Activated CD4-positive, alpha-beta memory T cell treated with anti-CD3 and anti-CD28 coated beads, Interleukin-2, amount 10 ng/mL, durations not matched to agents 7 days and 5 days (primary cell): ENCODE results near the gene MED12L. TPM values are rescaled to one million over a fixed set of nuclear protein-coding genes. Genes with fewer than 3 reads are reported as not detected.
A peak's percentile ranks its signal among the peaks of the same experiment; 100 is the strongest.

Source experiments
- CTCF ChIA-PET: fragments of 350-600 bp; sonication (Branson Sonifier 250); formaldehyde crosslinking; loops from one replicate; lab custom pipeline; 2021; ENCODE audit warnings: antibody characterized with exemption, inconsistent platforms; lab: Charles Lee
- POLR2A ChIA-PET: fragments of 350-600 bp; sonication (Branson Sonifier 250); formaldehyde crosslinking; loops from one replicate; lab custom pipeline; 2021; ENCODE audit warnings: antibody characterized with exemption; lab: Charles Lee
- DNase-seq: peaks from one replicate; pipeline ENCODE4 v3.0.0-alpha.2; 2020
- H3K27ac Mint-ChIP-seq: one replicate; pipeline ENCODE4 v1.8.0; 2021; ENCODE audit warnings: mild to moderate bottlenecking, mixed read lengths
- H3K27me3 Mint-ChIP-seq: one replicate; pipeline ENCODE4 v1.8.0; 2021; ENCODE audit warnings: mixed read lengths
- H3K36me3 Mint-ChIP-seq: one replicate; pipeline ENCODE4 v1.8.0; 2021; ENCODE audit warnings: low read depth, mixed read lengths
- H3K4me1 Mint-ChIP-seq: one replicate; pipeline ENCODE4 v1.8.0; 2021; ENCODE audit warnings: mixed read lengths
- H3K4me3 Mint-ChIP-seq: one replicate; pipeline ENCODE4 v1.8.0; 2021; ENCODE audit warnings: mild to moderate bottlenecking, mixed read lengths
- H3K9me3 Mint-ChIP-seq: one replicate; pipeline ENCODE4 v1.8.0; 2021; ENCODE audit warnings: mixed read lengths
- total RNA-seq, 2 experiments: library from RNA; stranded (reverse); gene quantifications; one replicate each; pipeline ENCODE4 v1.2.3, GENCODE V29; 2021

MED12L gene
- total RNA-seq, 2 experiments from 2014 or later = 1.6 TPM

- H3K4me3 Mint-ChIP-seq = no peak overlapping the region
- H3K27me3 Mint-ChIP-seq = peaks cover 6% of the 10 kb centered on the region
- H3K9me3 Mint-ChIP-seq = no peaks in the 10 kb centered on the region
- H3K4me1 Mint-ChIP-seq = no peaks in the 10 kb centered on the region
- CTCF ChIA-PET = interaction anchor here (0.6 to 1.6 kb wide), 4 partner anchors 9 to 663 kb away, joined by 4 to 5 read pairs (median 4); no protein-coding TSS in a partner anchor
- H3K27ac Mint-ChIP-seq = no peak overlapping the region
- H3K36me3 Mint-ChIP-seq = no peaks in the 10 kb centered on the region
- no peak for DNase-seq
- POLR2A ChIA-PET = no interaction called here
Measured at GRCh38 chr3:151256749-151257148, 171.3 kb downstream of the MED12L start.

- no peak for DNase-seq
- ChIA-PET CTCF (interaction anchor here (1.0 to 3.8 kb wide), 3 partner anchors 8 to 91 kb away, joined by 3 to 12 read pairs (median 5); no protein-coding TSS in a partner anchor), POLR2A (interaction anchor here (0.9 kb wide), 1 partner anchor 9 kb away, joined by 3 read pairs; no protein-coding TSS in a partner anchor)
- no peaks in the 10 kb centered on the region for H3K4me1 Mint-ChIP-seq
- H3K9me3 Mint-ChIP-seq = no peaks in the 10 kb centered on the region
- no peak overlapping the region for H3K4me3 Mint-ChIP-seq
- H3K27me3 Mint-ChIP-seq = no peaks in the 10 kb centered on the region
- no peaks in the 10 kb centered on the region for H3K36me3 Mint-ChIP-seq
- H3K27ac Mint-ChIP-seq = no peak overlapping the region
Measured at GRCh38 chr3:151259664-151260063, 174.2 kb downstream of the MED12L start.

DNA sequence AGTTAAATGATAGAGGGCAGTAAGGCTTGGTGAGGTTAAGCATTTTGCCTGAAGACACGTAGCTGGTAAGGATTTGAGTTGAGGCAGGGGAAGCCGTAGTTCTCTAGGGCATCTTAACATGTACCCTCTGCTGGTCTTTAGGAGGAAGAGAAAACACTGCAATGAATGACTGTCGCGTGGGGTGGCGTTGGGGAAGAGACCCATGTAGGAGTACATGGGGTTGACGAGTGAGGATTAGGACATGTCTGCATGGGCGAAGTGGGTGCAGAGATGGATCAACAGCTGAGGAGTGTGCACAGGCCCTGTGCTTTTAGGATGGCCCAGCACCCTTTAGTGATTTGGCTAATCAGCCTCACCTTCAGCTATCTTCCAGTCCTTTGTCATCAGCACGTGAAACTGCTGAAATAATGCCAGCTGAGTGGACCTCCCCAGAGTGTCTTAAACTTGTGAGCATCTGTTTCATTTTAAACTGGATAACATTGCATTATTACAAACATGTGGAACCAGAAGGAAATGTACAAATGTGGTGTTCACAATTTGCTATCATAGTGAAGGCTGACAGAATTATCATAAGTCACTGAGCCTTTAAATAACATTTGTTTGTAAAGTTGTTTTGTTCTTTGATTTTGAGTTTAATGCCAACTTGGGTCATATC lies 177.5 kb downstream of the MED12L start:
- CTCF ChIA-PET = interaction anchor here (1.4 to 2.2 kb wide), 3 partner anchors 28 to 95 kb away, joined by 3 to 8 read pairs (median 5); no protein-coding TSS in a partner anchor
- POLR2A ChIA-PET = no interaction called here

DNA sequence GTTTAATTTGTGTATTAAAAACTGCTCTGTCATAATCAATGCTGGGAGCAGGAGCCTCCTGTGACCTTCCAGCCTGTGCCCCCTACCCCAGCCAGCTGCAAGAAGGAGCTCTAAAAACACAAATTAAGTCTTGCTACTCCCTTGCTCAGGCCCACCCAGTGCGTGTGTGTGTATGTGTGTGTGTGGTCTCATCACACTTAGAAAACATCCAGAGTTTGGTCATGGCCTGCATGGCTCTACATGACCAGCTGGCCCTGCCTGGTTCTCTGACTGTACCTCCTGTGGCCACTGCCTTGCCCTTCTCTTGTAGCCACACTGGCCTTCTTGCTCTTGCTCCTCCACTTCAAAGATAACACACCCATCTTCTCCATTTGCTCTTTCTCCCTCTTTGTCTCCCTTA lies 179.1 kb downstream of the MED12L start:
- POLR2A ChIA-PET = no interaction called here
- no peaks in the 10 kb centered on the region for H3K9me3 Mint-ChIP-seq
- H3K36me3 Mint-ChIP-seq = no peaks in the 10 kb centered on the region
- peaks cover 20% of the 10 kb centered on the region for H3K4me1 Mint-ChIP-seq
- DNase-seq = no peak
- no peaks in the 10 kb centered on the region for H3K27me3 Mint-ChIP-seq
- no peak overlapping the region for H3K4me3 Mint-ChIP-seq
- CTCF ChIA-PET = interaction anchor here (1.0 to 1.3 kb wide), 2 partner anchors 34 to 36 kb away, joined by 3 to 4 read pairs; no protein-coding TSS in a partner anchor
- no peak overlapping the region for H3K27ac Mint-ChIP-seq

More for the DNA sequence above, 177.5 kb downstream of the MED12L start:
- Mint-ChIP-seq H3K9me3 (no peaks in the 10 kb centered on the region), H3K4me1 (peaks cover 5% of the 10 kb centered on the region), H3K4me3 (no peak overlapping the region), H3K27ac (no peak overlapping the region), H3K36me3 (no peaks in the 10 kb centered on the region), H3K27me3 (no peaks in the 10 kb centered on the region)
- DNase-seq = no peak

DNA sequence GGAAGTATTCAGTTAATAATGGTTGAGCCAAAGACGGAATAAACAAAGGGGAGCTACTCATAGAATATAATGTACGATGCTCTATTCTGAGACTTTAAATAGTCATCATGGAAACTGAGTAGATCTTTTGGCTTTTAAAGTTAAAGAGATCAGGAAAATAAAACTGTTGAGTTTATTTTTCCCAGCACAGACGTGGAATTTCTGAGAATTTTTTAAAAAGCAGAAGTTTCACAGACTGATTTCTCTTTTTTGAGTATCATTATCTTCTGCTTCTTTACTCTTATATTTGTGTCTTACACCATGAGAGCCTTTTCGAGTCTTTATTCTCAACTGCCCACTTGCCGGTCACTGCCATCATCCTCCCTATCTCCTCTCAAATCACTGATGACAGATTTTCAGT lies 179.7 kb downstream of the MED12L start:
- no peak for DNase-seq
- no peaks in the 10 kb centered on the region for H3K9me3 Mint-ChIP-seq
- POLR2A ChIA-PET = no interaction called here
- no peaks in the 10 kb centered on the region for H3K27me3 Mint-ChIP-seq
- CTCF ChIA-PET = interaction anchor here (1.3 to 2.4 kb wide), 2 partner anchors 19 to 37 kb away, joined by 4 to 7 read pairs; no protein-coding TSS in a partner anchor
- peaks cover 24% of the 10 kb centered on the region for H3K4me1 Mint-ChIP-seq
- no peak overlapping the region for H3K27ac Mint-ChIP-seq
- H3K4me3 Mint-ChIP-seq = no peak overlapping the region
- H3K36me3 Mint-ChIP-seq = no peaks in the 10 kb centered on the region

- DNase-seq = no peak
- ChIA-PET POLR2A (no interaction called here), CTCF (interaction anchor here (2.4 to 3.1 kb wide), 2 partner anchors 13 to 18 kb away, joined by 7 to 18 read pairs; partner anchors contain the start of gene P2RY14)
- Mint-ChIP-seq H3K27me3 (no peaks in the 10 kb centered on the region), H3K4me1 (peaks cover 28% of the 10 kb centered on the region), H3K27ac (no peak overlapping the region), H3K36me3 (no peaks in the 10 kb centered on the region), H3K9me3 (no peaks in the 10 kb centered on the region), H3K4me3 (no peak overlapping the region)
Measured at GRCh38 chr3:151265866-151266265, 180.4 kb downstream of the MED12L start.

GRCh38 chr3:151267066-151267465 lies 181.6 kb downstream of the MED12L start:
- CTCF ChIA-PET = interaction anchor here (1.2 to 3.1 kb wide), 5 partner anchors 10 to 99 kb away, joined by 4 to 26 read pairs (median 17); partner anchors contain the start of gene P2RY14
- DNase-seq = no peak
- H3K27ac Mint-ChIP-seq = no peak overlapping the region
- H3K27me3 Mint-ChIP-seq = no peaks in the 10 kb centered on the region
- no peaks in the 10 kb centered on the region for H3K9me3 Mint-ChIP-seq
- POLR2A ChIA-PET = interaction anchor here (2.1 to 2.2 kb wide), 2 partner anchors 9 to 67 kb away, joined by 7 to 9 read pairs; no protein-coding TSS in a partner anchor
- H3K4me1 Mint-ChIP-seq = peaks cover 30% of the 10 kb centered on the region
- H3K36me3 Mint-ChIP-seq = no peaks in the 10 kb centered on the region
- H3K4me3 Mint-ChIP-seq = no peak overlapping the region

- peak overlapping the region; percentile 75 for H3K27ac Mint-ChIP-seq
- DNase-seq = peak; percentile 61
- H3K4me1 Mint-ChIP-seq = peaks cover 32% of the 10 kb centered on the region
- H3K27me3 Mint-ChIP-seq = no peaks in the 10 kb centered on the region
- no peaks in the 10 kb centered on the region for H3K36me3 Mint-ChIP-seq
- no peaks in the 10 kb centered on the region for H3K9me3 Mint-ChIP-seq
- peak overlapping the region; percentile 25 for H3K4me3 Mint-ChIP-seq
- CTCF ChIA-PET = interaction anchor here (0.5 to 3.1 kb wide), 11 partner anchors 9 to 100 kb away, joined by 3 to 26 read pairs (median 4); partner anchors contain the start of gene P2RY14
- POLR2A ChIA-PET = interaction anchor here (0.8 to 2.2 kb wide), 11 partner anchors 9 to 989 kb away, joined by 3 to 9 read pairs (median 4); partner anchors contain the start of genes GPR171 and P2RY14
Measured at GRCh38 chr3:151268267-151269235, 183.1 kb downstream of the MED12L start.

- Mint-ChIP-seq H3K36me3 (peaks cover under 1% of the 10 kb centered on the region), H3K27ac (no peak overlapping the region), H3K4me3 (no peak overlapping the region), H3K27me3 (no peaks in the 10 kb centered on the region), H3K9me3 (no peaks in the 10 kb centered on the region), H3K4me1 (peaks cover 38% of the 10 kb centered on the region)
- no peak for DNase-seq
- CTCF ChIA-PET = interaction anchor here (2.9 kb wide), 1 partner anchor 101 kb away, joined by 17 read pairs; no protein-coding TSS in a partner anchor
- POLR2A ChIA-PET = no interaction called here
Measured at GRCh38 chr3:151269631-151270030, 184.2 kb downstream of the MED12L start.

DNA sequence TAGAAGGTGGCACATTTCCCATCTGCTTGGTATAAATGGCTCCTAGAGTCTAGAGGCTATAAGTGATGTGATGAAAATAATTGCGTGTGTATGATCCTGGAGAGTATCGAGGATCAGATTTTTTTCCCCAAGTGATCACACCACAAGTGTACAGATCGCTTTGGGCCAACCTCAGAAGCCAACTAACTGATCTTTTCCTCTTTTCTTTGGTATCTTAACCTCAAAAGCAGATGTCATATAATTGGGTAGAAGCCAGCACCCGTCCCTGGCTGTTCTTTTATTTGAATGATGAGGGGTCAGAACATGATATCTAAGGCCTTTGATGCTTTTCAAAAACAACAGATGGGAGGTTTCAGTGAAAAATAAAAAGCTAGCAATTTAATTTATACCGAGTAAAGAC lies 189.6 kb downstream of the MED12L start:
- CTCF ChIA-PET = interaction anchor here (1.5 to 8.2 kb wide), 2 partner anchors 13 to 48 kb away, joined by 3 to 160 read pairs; no protein-coding TSS in a partner anchor
- no peaks in the 10 kb centered on the region for H3K9me3 Mint-ChIP-seq
- peaks cover 5% of the 10 kb centered on the region for H3K36me3 Mint-ChIP-seq
- no peaks in the 10 kb centered on the region for H3K27me3 Mint-ChIP-seq
- peaks cover 55% of the 10 kb centered on the region for H3K4me1 Mint-ChIP-seq
- POLR2A ChIA-PET = interaction anchor here (1.0 to 4.2 kb wide), 7 partner anchors 27 to 104 kb away, joined by 3 to 16 read pairs (median 4); partner anchors contain the start of gene GPR171
- no peak overlapping the region for H3K4me3 Mint-ChIP-seq
- H3K27ac Mint-ChIP-seq = no peak overlapping the region
- no peak for DNase-seq

DNA sequence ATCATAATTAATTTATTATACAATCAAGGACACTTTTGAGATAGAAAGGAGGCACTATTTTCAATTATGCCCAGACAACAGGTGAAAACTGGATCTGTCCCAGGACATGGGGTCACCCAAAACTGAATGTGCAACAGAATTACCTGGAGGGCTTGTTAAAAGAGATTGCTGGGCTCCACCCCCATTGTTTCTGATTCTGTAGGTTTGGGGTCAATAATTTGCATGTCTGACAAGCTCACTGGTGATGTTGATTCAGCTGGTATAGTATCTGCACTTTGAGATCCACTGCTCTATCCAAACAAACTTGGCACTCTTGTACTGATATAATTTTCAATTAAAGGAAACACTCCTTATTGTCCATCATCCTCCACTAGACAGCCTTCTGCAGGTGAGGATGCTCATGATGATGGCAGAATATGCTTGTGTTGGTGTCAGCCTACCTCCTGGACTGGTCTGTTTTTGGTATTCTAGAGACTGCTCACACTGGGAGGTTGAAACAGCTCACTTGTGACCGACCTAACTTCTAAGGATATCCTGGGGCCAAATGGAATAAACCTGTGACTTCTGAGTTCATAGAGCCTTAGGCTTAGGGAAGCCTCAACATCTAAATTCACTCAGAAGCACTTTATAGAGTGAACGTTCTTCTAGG lies 190.7 kb downstream of the MED12L start:
- Mint-ChIP-seq H3K36me3 (peaks cover 5% of the 10 kb centered on the region), H3K27me3 (no peaks in the 10 kb centered on the region), H3K9me3 (no peaks in the 10 kb centered on the region), H3K4me1 (peaks cover 51% of the 10 kb centered on the region), H3K27ac (peak overlapping the region; percentile 83), H3K4me3 (no peak overlapping the region)
- no peak for DNase-seq
- ChIA-PET CTCF (interaction anchor here (1.2 to 8.2 kb wide), 3 partner anchors 49 to 108 kb away, joined by 3 to 160 read pairs (median 4); no protein-coding TSS in a partner anchor), POLR2A (interaction anchor here (1.0 to 4.2 kb wide), 7 partner anchors 48 to 106 kb away, joined by 3 to 16 read pairs (median 4); partner anchors contain the start of gene GPR171)
